Measurements from ENCODE around the gene BNC2.

The BNC2 gene

DNA sequence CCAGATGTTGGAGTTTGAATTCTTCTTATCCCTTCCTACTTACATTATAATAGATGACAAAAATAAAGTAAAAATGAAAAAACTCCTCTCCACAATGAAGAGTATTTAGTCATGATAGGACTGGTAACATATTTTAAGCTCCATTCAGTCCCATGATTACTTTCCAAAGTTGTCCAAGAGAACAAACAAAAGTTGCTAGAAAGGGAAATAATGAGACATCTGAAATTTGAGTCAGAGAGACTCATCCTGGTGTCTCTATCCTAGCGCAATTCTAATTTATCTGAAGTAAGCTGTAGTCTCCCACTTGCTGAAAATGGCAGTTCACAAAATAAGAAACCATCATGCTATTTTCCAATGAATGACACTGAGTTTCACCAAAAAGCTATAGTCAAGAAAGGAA, 152.2 kb downstream of the BNC2 start:
- no peak for DNase-seq (ENCODE audit: low read depth in 2 of 2)

DNA sequence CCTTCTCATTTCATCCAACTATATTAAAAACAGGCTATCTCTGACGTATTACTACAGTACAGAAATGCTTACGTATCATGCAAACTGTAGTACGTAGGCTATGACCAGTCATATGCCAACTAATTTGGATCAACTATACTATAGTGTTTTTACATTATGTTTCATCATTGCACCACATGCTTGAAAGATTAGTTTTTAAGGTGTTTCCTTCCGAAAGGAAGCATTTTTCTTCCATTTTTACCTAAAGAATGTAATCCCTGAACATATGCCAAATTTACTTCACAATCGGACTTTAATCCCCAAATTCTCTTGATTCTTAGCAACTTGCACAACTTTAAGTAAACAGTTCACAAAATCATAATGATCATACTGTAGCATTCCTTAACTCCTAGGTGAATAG, 153.9 kb downstream of the BNC2 start:
- DNase-seq (ENCODE audit: low read depth in 2 of 2) = no peak

DNA sequence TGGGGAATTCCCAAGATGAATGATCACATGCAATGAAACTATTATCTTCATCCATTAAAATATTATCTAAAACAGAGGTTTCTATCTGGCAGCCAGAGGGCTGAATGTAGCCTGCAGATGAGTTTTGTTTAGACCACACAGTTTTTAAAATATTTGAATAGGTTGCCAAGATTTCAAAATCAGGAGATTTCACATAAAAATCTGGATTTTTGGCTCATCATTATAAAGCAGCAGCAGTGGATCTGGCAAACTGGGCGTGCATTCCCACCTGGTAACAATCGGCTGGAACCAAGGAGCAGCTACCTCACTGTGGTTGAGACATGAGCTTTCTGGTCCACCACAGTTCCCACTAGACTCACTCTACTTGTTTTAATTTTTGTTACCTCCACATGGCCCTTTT, 155.1 kb downstream of the BNC2 start:
- no peak for DNase-seq (ENCODE audit: low read depth in 2 of 2)

DNA sequence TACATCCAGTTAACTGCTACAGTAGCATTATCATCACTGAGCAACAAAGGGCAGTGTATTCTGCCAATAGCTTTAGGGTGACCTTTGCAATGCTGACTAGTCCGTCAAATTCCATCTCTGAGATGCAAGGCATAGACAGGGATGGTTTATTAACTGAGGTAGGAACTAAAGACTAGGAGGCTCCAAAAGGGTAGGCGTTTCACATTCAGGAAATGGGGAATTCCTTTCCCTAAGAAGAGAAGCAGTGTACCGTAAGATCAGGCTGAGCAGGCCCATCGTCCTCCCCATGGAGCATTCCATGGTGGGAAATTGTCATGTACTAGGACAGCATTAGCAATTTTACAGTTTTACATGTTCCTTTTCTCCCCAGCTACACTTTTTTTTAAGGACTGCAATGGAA, 157.7 kb downstream of the BNC2 start:
- DNase-seq (ENCODE audit: low read depth in 2 of 2) = no peak

DNA sequence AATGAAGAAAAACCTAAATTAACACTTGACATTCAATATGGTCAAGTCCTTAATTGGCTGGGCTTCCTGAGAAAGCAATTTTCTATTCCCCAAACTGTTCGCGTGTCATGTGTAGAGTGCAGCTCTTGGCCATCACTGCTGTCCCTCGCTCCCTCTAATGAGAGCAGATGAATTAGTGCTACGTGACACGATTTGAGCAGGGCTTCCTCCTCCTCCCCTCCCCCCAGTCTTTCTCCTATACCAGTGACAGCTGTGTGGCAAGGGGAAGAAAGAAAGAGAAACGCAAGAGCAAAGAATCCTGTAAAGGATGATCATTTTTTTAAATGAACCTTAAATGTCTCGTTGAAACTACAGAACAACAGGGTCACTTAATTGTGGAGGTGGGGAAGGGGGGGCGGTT, 159.6 kb downstream of the BNC2 start:
- no peak for DNase-seq (ENCODE audit: low read depth in 2 of 2)

DNA sequence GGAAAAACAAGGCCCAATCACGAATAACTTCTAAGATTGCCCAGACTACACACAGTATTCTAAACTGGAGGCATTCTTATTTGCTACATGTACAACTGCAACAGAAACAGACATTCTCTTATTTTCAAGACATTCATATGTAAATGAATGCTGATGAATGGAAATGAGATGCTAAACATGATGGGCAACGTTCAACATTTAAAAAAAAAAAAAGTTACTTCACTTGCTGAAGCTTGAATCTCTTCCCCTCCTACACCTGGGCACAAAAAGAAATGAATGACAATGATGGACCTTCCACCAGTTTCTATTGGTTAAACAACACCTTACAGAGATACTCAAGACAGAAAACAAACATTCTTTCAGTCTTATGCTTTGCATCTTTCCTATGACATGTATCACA, 160.5 kb downstream of the BNC2 start:
- no peak for DNase-seq (ENCODE audit: low read depth in 2 of 2)

DNA sequence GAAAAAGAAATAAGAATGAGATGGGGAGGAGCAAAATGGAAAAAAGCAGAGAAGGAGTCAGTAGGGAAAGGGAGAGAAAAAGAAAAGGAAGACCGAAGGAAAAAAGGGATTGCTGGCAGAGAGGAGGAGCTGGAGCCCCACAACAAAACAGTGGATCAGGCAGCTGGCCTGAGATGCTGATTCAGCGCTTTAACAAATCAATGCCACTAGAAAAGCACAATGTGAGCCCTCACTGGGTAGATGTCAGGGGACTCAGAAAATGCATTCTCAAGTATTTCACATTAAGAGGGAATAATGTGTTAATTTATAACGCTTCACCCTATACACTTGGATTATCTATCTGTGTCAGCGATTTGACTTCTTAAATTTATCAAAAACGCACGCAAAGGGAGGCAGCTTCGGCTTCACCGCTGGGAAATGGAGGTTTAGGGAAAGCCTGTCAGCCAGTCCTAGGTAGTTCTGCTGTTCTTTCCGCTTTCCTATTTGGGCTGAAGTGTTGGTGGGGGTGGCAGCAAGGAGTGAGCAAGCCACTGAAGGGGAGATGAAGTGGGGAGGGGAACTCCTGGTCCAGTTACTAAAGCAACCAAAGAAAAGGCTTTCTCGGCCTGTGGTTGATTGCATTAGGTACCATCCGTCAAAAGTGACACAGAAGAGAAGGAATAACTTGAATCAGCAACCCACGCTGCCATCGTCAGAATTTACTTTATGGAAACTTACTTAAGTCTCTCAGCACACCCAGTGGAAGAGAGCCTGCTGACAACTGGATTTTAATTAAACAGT, 161.6 kb downstream of the BNC2 start:
- DNase-seq (ENCODE audit: low read depth in 2 of 2) = no peak

GRCh38 chr9:16705111-16705604, 165.3 kb downstream of the BNC2 start:
- DNase-seq (ENCODE audit: low read depth in 2 of 2) = no peak

GRCh38 chr9:16704116-16705110, 166.1 kb downstream of the BNC2 start:
- no peak for DNase-seq (ENCODE audit: low read depth in 2 of 2)

DNA sequence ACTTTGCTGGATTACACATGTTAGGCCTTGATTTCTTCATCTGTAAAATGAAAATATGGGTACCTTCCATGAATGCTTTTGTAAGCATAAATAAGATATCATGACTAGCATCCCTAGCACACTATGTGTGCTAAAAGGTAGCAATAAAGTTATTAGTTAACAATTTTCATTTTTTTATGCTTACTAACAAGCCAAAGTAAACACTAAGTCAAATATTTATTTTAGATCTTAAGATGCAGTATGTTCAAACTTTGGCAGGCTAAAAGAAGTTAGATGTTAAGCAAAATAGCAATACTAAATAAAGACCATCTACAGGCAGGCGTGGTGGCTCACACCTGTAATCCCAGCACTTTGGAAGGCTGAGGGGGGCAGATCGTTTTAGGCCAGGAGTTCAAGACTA, 169.1 kb downstream of the BNC2 start:
- no peak for DNase-seq (ENCODE audit: low read depth in 2 of 2)

GRCh38 chr9:16693616-16694015, 176.9 kb downstream of the BNC2 start:
- DNase-seq (ENCODE audit: low read depth in 2 of 2) = no peak

DNA sequence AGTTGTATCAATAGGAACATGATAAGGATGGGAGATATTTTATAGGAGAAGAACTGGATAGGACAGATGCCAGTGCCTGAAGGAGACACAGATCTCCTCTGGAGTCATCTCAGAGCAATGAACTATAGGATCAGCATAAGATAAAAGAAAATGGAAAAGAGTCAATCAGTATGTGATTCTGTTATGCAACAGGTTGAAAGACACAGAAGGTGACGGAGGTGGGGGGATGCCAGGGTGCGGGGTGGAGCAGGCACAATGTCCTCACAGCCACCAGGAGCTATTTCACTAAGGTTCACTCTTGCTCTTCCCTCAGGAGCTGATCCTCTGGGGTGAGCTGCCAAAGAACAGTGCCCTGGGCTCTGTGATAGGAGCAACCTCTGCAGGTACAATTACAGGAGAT, 179.8 kb downstream of the BNC2 start:
- DNase-seq (ENCODE audit: low read depth in 2 of 2) = no peak

- no peak for DNase-seq (ENCODE audit: low read depth in 2 of 2)
These were observed 180.3 kb downstream of the BNC2 start for GRCh38 chr9:16690205-16690604.

DNA sequence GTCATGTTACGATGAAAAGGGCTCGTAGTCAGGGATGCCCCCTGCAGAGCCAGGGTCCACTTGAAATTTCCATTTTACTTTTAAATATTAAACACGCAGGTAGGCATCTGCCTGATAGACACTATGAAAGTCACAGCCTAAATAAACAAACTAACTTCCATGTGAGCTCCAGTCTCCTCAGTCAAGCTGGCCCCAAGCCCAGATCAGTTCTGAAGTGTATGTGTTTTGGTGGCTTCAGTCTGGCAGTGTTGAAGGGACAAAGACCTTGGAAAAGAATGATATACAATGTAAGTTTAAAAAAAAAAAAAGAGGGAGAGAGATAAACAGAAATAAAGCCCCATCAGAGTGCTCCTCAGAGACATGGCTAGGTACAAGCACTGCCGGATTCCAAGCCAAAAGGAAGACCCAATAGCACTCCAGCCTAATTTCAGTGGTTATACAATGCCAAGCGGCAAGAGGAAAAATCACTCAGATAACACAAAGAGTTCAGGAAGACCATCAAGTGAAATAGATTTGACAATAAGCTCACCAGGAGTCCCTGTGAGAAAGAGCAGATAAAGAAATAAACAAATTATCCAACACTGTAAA, 181.0 kb downstream of the BNC2 start:
- DNase-seq (ENCODE audit: low read depth in 2 of 2) = no peak

- DNase-seq (ENCODE audit: low read depth in 2 of 2) = no peak
These were observed 181.7 kb downstream of the BNC2 start for GRCh38 chr9:16688814-16689213.

- DNase-seq (ENCODE audit: low read depth in 2 of 2) = no peak
These were observed 182.6 kb downstream of the BNC2 start for GRCh38 chr9:16687678-16688369.

GRCh38 chr9:16683326-16683725, 187.1 kb downstream of the BNC2 start:
- no peak for DNase-seq (ENCODE audit: low read depth in 2 of 2)

DNA sequence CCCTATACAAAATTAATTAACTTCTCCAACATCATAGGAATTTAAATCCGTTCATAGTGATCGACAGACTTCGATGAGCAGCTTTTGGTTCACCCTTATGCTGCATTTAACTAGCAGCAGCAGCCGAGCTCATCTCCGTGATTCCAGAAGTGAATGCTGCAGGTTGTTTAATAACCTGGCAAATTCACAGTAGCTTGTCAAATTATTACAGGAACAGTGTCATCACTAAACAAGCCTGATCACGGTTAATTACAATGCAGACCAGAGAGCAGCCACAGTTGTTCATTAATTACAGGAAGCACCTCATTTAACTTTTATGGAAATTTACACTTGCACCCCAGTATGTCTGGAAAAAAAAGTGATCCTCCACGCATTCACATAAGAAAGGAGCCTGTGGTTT, 188.2 kb downstream of the BNC2 start:
- no peak for DNase-seq (ENCODE audit: low read depth in 2 of 2)

- DNase-seq (ENCODE audit: low read depth in 2 of 2) = no peak
These were observed 188.8 kb downstream of the BNC2 start for GRCh38 chr9:16681652-16681987.

- no peak for DNase-seq (ENCODE audit: low read depth in 2 of 2)
These were observed 189.4 kb downstream of the BNC2 start for GRCh38 chr9:16680975-16681651.

DNA sequence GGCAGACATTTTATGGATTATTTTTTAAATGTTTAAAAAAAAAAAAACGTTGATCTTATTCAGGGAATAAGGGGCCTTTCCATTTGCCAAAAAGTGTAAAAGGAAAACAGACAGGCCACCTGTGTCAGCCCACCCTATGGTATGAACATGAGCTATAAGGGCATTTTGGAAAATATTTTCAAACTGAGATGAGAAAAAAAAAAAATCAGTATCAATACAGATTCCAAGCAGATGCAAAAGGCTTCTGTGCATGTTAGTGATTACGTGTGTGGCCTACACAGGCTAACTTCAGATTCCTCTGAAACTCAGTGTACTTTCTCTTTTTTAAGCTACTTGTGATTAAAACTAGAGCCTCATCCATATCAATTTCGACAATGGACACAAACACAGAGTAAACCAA, 189.9 kb downstream of the BNC2 start:
- DNase-seq (ENCODE audit: low read depth in 2 of 2) = no peak

Measured in stimulated activated CD8-positive, alpha-beta memory T cell treated with anti-CD3 and anti-CD28 coated beads, Interleukin-15, amount 100 ng/mL, for 48 hours (primary cell).